Keratinocyte (primary cell): Measurements from ENCODE around the gene GIMAP4. TPM values are rescaled to one million over a fixed set of nuclear protein-coding genes. Genes with fewer than 3 reads are reported as not detected.
"Not testable (repeated sequence)": the region's sequence is repeated elsewhere in the genome, so short reads cannot be mapped to it uniquely, and the experiment has no call there.

Source experiments
- DNase-seq: peaks from one replicate; pipeline ENCODE4 v3.0.0-alpha.2; 2011; ENCODE audit warnings: low read depth, missing footprints, low spot score
- FAIRE-seq: peaks from 2 replicates; lab custom pipeline; 2011; peaks lifted over from hg19 to GRCh38; lab: Jason Lieb, UNC
- H2AFZ ChIP-seq: 2 replicates; pipeline ENCODE4 v1.6.0; 2012; ENCODE audit warnings: low read length, control low read depth, inconsistent platforms; ENCODE audit not compliant: control insufficient read depth
- H3K27ac ChIP-seq: 2 replicates; pipeline ENCODE4 v1.5.1; 2011; ENCODE audit warnings: low read length; ENCODE audit not compliant: control insufficient read depth, insufficient read depth
- H3K27me3 ChIP-seq: 3 replicates; pipeline ENCODE4 v1.6.0; 2011; ENCODE audit warnings: low read length; ENCODE audit not compliant: control insufficient read depth, insufficient read depth; ENCODE audit errors: extremely low read depth
- H3K36me3 ChIP-seq, 2 experiments: 2 replicates in 1 of 2; 3 replicates in 1 of 2; pipeline ENCODE4 v1.5.1; 2011; ENCODE audit warnings: low read length in 2 of 2, mild to moderate bottlenecking in 1 of 2; ENCODE audit not compliant: control insufficient read depth in 2 of 2, insufficient read depth in 2 of 2; ENCODE audit errors: extremely low read depth in 1 of 2
- H3K4me1 ChIP-seq: 3 replicates; pipeline ENCODE4 v1.5.1; 2011; ENCODE audit warnings: low read length; ENCODE audit not compliant: control insufficient read depth, insufficient read depth; ENCODE audit errors: extremely low read depth
- H3K4me2 ChIP-seq: 3 replicates; pipeline ENCODE4 v1.6.0; 2011; ENCODE audit warnings: low read depth, low read length; ENCODE audit not compliant: control insufficient read depth, insufficient read depth; ENCODE audit errors: extremely low read depth
- H3K4me3 ChIP-seq, 3 experiments: fragments of 200-600 bp in 1 of 3; sonication (generic) in 1 of 3; 2 replicates in 2 of 3; 3 replicates in 1 of 3; pipeline ENCODE4 v1.5.1; 2011 to 2016; ENCODE audit warnings: low read length in 3 of 3, mild to moderate bottlenecking in 3 of 3, control low read depth in 2 of 3, inconsistent platforms in 1 of 3, low read depth in 1 of 3, mixed read lengths in 1 of 3, mixed run types in 1 of 3, moderate library complexity in 1 of 3; ENCODE audit not compliant: control insufficient read depth in 2 of 3, insufficient read depth in 2 of 3; ENCODE audit errors: extremely low read depth in 1 of 3
- H3K79me2 ChIP-seq: 2 replicates; pipeline ENCODE4 v1.6.0; 2012; ENCODE audit warnings: low read length; ENCODE audit not compliant: control insufficient read depth, insufficient read depth
- H3K9ac ChIP-seq: 3 replicates; pipeline ENCODE4 v1.6.0; 2011; ENCODE audit warnings: low read length; ENCODE audit not compliant: control insufficient read depth, insufficient read depth; ENCODE audit errors: extremely low read depth
- H3K9me1 ChIP-seq: 3 replicates; pipeline ENCODE4 v1.6.0; 2011; ENCODE audit warnings: low read length; ENCODE audit not compliant: control insufficient read depth, insufficient read depth; ENCODE audit errors: extremely low read depth
- H3K9me3 ChIP-seq: 2 replicates; pipeline ENCODE4 v1.5.1; 2012; ENCODE audit warnings: low read depth, low read length; ENCODE audit not compliant: control insufficient read depth
- H4K20me1 ChIP-seq: 3 replicates; pipeline ENCODE4 v1.6.0; 2011; ENCODE audit warnings: low read length; ENCODE audit not compliant: control insufficient read depth, insufficient read depth; ENCODE audit errors: extremely low read depth
- EZH2 ChIP-seq: IDR thresholded peaks from one replicate; pipeline ENCODE4 v1.6.1; 2012; ENCODE audit warnings: inconsistent platforms, mild to moderate bottlenecking, low read length, moderate library complexity
- dilution Hi-C: fragments of 300-500 bp; cut with MboI; formaldehyde crosslinking; loops from one replicate; pipeline ENCODE4 v1.7.0; 2020; ENCODE audit warnings: low sequenced_read_pairs; ENCODE audit not compliant: extremely low pct_ligation_motif_present
- polyA plus RNA-seq, 5 experiments: library from polyadenylated mRNA; depleted of rRNA in 3 of 5; stranded (reverse) in 3 of 5; stranded (forward) in 1 of 5; unstranded in 1 of 5; fragments of >200 nt; gene quantifications; 1 replicate in 1 of 5; 2 replicates in 3 of 5; 3 replicates in 1 of 5; pipeline versions ENCODE4 v1.2.1 to v1.2.3, GENCODE V29; 2011 to 2012; ENCODE audit warnings: missing spikeins in 2 of 5, low read depth in 1 of 5, low replicate concordance in 1 of 5
- TF ChIP-seq, protein P1 (sequence below), 3 experiments: IDR thresholded peaks in 1 of 3; conservative IDR thresholded peaks in 1 of 3; optimal IDR thresholded peaks in 1 of 3; 2 replicates in 2 of 3; 3 replicates in 1 of 3; pipeline versions ENCODE3 to v1.5.1; 2011; ENCODE audit warnings: low read length in 3 of 3, mild to moderate bottlenecking in 3 of 3, moderate library complexity in 2 of 3, control low read depth in 1 of 3, inconsistent platforms in 1 of 3; ENCODE audit not compliant: insufficient read depth in 2 of 3; ENCODE audit errors: extremely low read depth in 1 of 3

Gene GIMAP4
- polyA plus RNA-seq, 1 donor (not counting 4 experiments of a cell fraction or from before 2014, with no cell fraction given) = not detected

DNA sequence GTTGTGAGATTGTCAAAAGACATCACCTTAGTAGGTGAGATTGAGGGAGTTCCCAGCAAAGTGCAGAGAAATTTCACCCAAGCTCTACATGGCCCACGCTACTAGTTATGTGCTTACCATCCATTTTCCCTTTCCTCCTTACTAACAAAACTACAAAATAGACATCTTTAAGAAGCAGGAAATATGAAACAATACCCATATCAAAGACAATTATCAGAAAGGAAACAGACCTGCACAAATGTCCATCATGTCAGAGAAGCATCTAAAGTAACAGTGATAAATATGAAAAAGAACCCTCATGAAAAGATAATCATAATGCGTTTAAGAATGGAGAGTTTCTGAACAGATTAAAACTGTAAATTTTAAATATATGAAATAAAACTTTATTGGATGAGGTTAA lies 28.2 kb downstream of the GIMAP4 start:
- Histone ChIP-seq H3K79me2 (no peaks in the 10 kb centered on the region), H2AFZ (no peak overlapping the region), H3K9me3 (no peaks in the 10 kb centered on the region), H3K4me3 (no peak overlapping the region), H3K4me1 (no peaks in the 10 kb centered on the region), H3K36me3 (no peaks in the 10 kb centered on the region), H3K9me1 (no peaks in the 10 kb centered on the region), H3K4me2 (no peak overlapping the region), H4K20me1 (no peaks in the 10 kb centered on the region), H3K27me3 (no peaks in the 10 kb centered on the region), H3K9ac (no peak overlapping the region), H3K27ac (no peak overlapping the region)
- FAIRE-seq = no peak
- no peak for DNase-seq
- no peak for TF ChIP-seq EZH2
- TF ChIP-seq, protein P1, sequence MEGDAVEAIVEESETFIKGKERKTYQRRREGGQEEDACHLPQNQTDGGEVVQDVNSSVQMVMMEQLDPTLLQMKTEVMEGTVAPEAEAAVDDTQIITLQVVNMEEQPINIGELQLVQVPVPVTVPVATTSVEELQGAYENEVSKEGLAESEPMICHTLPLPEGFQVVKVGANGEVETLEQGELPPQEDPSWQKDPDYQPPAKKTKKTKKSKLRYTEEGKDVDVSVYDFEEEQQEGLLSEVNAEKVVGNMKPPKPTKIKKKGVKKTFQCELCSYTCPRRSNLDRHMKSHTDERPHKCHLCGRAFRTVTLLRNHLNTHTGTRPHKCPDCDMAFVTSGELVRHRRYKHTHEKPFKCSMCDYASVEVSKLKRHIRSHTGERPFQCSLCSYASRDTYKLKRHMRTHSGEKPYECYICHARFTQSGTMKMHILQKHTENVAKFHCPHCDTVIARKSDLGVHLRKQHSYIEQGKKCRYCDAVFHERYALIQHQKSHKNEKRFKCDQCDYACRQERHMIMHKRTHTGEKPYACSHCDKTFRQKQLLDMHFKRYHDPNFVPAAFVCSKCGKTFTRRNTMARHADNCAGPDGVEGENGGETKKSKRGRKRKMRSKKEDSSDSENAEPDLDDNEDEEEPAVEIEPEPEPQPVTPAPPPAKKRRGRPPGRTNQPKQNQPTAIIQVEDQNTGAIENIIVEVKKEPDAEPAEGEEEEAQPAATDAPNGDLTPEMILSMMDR (optimal IDR thresholded peaks at IDR 0.05 in 1 of 3, IDR thresholded peaks at IDR 0.05 in 1 of 3, conservative IDR thresholded peaks at IDR 0.05 in 1 of 3; ENCODE audit: extremely low read depth in 1 of 3, insufficient read depth in 2 of 3, low read length in 3 of 3) = no peak
- dilution Hi-C loops = no loop called here

DNA sequence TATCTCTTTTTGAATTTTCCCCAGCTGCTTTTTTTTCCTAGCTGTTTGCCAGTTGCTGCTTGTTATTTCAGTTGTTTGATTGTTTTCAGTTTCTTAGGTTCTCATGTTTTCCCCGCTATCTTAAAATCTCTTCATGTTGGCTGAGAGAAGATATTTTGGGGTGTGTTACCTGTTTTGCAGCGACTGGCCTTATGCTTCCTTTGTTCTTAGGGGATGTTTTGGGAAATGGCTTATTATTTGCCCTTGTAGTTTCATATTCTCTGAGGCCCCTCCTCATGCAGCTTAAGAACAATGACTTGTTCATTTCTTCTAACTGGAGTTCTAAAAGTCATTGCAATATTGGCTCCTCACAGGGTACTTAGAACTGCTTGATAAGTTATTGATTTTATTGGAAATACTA lies 36.4 kb downstream of the GIMAP4 start:
- DNase-seq, H3K4me2 ChIP-seq, H3K27ac ChIP-seq, FAIRE-seq, dilution Hi-C loops, H2AFZ ChIP-seq, H3K9me3 ChIP-seq, H3K27me3 ChIP-seq, H3K9me1 ChIP-seq, H3K4me3 ChIP-seq, H3K9ac ChIP-seq, H4K20me1 ChIP-seq, H3K79me2 ChIP-seq, H3K36me3 ChIP-seq, H3K4me1 ChIP-seq: not testable (repeated sequence)

DNA sequence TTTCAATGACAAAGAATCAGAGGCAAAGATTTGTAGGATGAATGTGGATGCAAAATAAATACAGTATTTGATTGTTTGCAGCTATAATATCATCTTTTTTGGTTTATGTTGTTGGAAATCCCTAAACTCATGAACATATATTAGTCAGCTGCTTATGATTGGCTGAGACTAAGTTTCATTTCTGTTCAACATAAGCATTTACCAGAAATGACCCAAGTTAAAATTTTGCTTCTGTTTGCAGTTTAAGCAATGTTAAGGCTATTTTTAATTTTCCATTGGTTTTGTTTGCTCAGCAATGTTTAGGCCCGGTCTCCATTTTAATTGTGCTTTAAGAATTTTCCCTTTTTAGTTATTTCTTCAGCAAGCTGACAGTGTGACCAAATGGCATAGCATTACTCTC lies 43.0 kb downstream of the GIMAP4 start:
- no peaks in the 10 kb centered on the region for H3K9me3 ChIP-seq
- no peak overlapping the region for H3K4me3 ChIP-seq
- H3K4me1 ChIP-seq = no peaks in the 10 kb centered on the region
- H4K20me1 ChIP-seq = no peaks in the 10 kb centered on the region
- FAIRE-seq (no peak), DNase-seq (no peak)
- no peaks in the 10 kb centered on the region for H3K27me3 ChIP-seq
- dilution Hi-C loops = no loop called here
- no peak overlapping the region for H3K27ac ChIP-seq
- H3K4me2 ChIP-seq = no peak overlapping the region
- no peak overlapping the region for H3K9ac ChIP-seq
- H3K9me1 ChIP-seq = no peaks in the 10 kb centered on the region
- H3K79me2 ChIP-seq = no peaks in the 10 kb centered on the region
- H2AFZ ChIP-seq = no peak overlapping the region
- TF ChIP-seq, protein P1 (optimal IDR thresholded peaks at IDR 0.05 in 1 of 3, IDR thresholded peaks at IDR 0.05 in 1 of 3, conservative IDR thresholded peaks at IDR 0.05 in 1 of 3; ENCODE audit: extremely low read depth in 1 of 3, insufficient read depth in 2 of 3, low read length in 3 of 3) = no peak
- TF ChIP-seq EZH2 = no peak
- no peaks in the 10 kb centered on the region for H3K36me3 ChIP-seq
